Measurements from ENCODE around the gene EXD3. TPM values are rescaled to one million over a fixed set of nuclear protein-coding genes. Genes with fewer than 3 reads are reported as not detected.
"Not testable (repeated sequence)": the region's sequence is repeated elsewhere in the genome, so short reads cannot be mapped to it uniquely, and the experiment has no call there.

EXD3 gene
- polyA plus RNA-seq, 3 donors: 16.0 to 25.3 (median 25.2) TPM

- DNase-seq: no peak
Measured at GRCh38 chr9:137459601-137460362, 36.8 kb upstream of the EXD3 start.

- peak; percentile 91 for DNase-seq
Measured at GRCh38 chr9:137459152-137459600, 36.2 kb upstream of the EXD3 start, which contains the start of gene NSMF. Gene NSMF (minus strand): TSS chr9:137459334. CDS start chr9:137459102, 232 bp downstream.

GRCh38 chr9:137458194-137459151 is 35.5 kb upstream of the EXD3 start:
- no peak for DNase-seq

- DNase-seq: no peak
Measured at GRCh38 chr9:137457406-137458193, 34.6 kb upstream of the EXD3 start.

- no peak for DNase-seq
Measured at GRCh38 chr9:137456864-137457405, 34.0 kb upstream of the EXD3 start.

- DNase-seq: no peak
Measured at GRCh38 chr9:137456061-137456863, 33.3 kb upstream of the EXD3 start.

- no peak for DNase-seq
Measured at GRCh38 chr9:137455359-137455991, 32.5 kb upstream of the EXD3 start.

GRCh38 chr9:137454597-137455358 is 31.8 kb upstream of the EXD3 start:
- DNase-seq: no peak

GRCh38 chr9:137454145-137454596 is 31.2 kb upstream of the EXD3 start:
- no peak for DNase-seq

GRCh38 chr9:137453643-137454081 is 30.7 kb upstream of the EXD3 start:
- no peak for DNase-seq

GRCh38 chr9:137452761-137453642 is 30.0 kb upstream of the EXD3 start:
- DNase-seq: no peak

GRCh38 chr9:137452006-137452760 is 29.2 kb upstream of the EXD3 start:
- DNase-seq: no peak

- DNase-seq: not testable (repeated sequence)
Measured at GRCh38 chr9:137451264-137452005, 28.5 kb upstream of the EXD3 start.

GRCh38 chr9:137450539-137451222 is 27.7 kb upstream of the EXD3 start:
- not testable (repeated sequence) for DNase-seq

GRCh38 chr9:137449931-137450538 is 27.1 kb upstream of the EXD3 start:
- no peak for DNase-seq

Data from renal pelvis (tissue), 4 donors.